IMR-90 (cell line): ENCODE data around the gene TMED6. TPM values are rescaled to one million over a fixed set of nuclear protein-coding genes. Genes with fewer than 3 reads are reported as not detected.

ENCODE experiments used
- ATAC-seq: fragments of 200-7000 bp; cut with Tn5 transposase; 2 replicates; pipeline ENCODE4 v1.9.1; 2020; ENCODE audit warnings: low read depth, mild to moderate bottlenecking, moderate library complexity
- BruUV-seq: library from RNA; stranded (reverse); fragments of 400-500 nt; replicated peaks from 2 replicates; lab custom pipeline; 2021; lab: Mats Ljungman, UMichigan
- CTCF ChIA-PET: fragments of 300-600 bp; formaldehyde crosslinking; extraction: SDS; loops from one replicate; lab custom pipeline; 2021; ENCODE audit warnings: antibody characterized with exemption; lab: Yijun Ruan, JAX
- POLR2A ChIA-PET: fragments of 300-600 bp; sonication (Branson Sonifier 250); formaldehyde crosslinking; loops from one replicate; lab custom pipeline; 2022; ENCODE audit warnings: antibody characterized with exemption; ENCODE audit not compliant: unreplicated experiment; lab: Charles Lee
- DNase-seq: peaks from one replicate; pipeline ENCODE4 v3.0.0; 2013
- H2AFZ ChIP-seq: replicated peaks from 2 replicates; pipeline ENCODE3; 2013; ENCODE audit warnings: low read length, mild to moderate bottlenecking; ENCODE audit not compliant: poor library complexity
- H2AK5ac ChIP-seq: 2 replicates; pipeline ENCODE4 v1.6.1; 2013; ENCODE audit warnings: low read depth, low read length, inconsistent platforms
- H2AK9ac ChIP-seq: replicated peaks from 2 replicates; pipeline ENCODE3; 2013; ENCODE audit warnings: mild to moderate bottlenecking, low read depth, low read length, moderate library complexity; ENCODE audit not compliant: poor library complexity
- H2BK120ac ChIP-seq: 2 replicates; pipeline ENCODE4 v1.6.1; 2013; ENCODE audit warnings: low read depth, low read length, inconsistent platforms
- H2BK15ac ChIP-seq: 3 replicates; pipeline ENCODE4 v1.6.1; 2013; ENCODE audit warnings: low read depth, low read length, inconsistent platforms
- H2BK20ac ChIP-seq: 2 replicates; pipeline ENCODE4 v1.6.1; 2013; ENCODE audit warnings: low read depth, mild to moderate bottlenecking, inconsistent platforms, low read length, moderate library complexity
- H2BK5ac ChIP-seq: 2 replicates; pipeline ENCODE4 v1.6.1; 2013; ENCODE audit warnings: mild to moderate bottlenecking, low read depth, low read length, inconsistent platforms; ENCODE audit not compliant: poor library complexity, severe bottlenecking
- H3K14ac ChIP-seq: replicated peaks from 2 replicates; pipeline ENCODE4 v1.6.1; 2013; ENCODE audit warnings: low read depth, low read length, inconsistent platforms
- H3K18ac ChIP-seq: 2 replicates; pipeline ENCODE4 v1.6.1; 2013; ENCODE audit warnings: low read depth, low read length, control low read depth
- H3K23ac ChIP-seq: 2 replicates; pipeline ENCODE4 v1.6.1; 2013; ENCODE audit warnings: low read depth, low read length, inconsistent platforms
- H3K27ac ChIP-seq: 2 replicates; pipeline ENCODE4 v1.5.1; 2013; ENCODE audit warnings: mild to moderate bottlenecking, control low read depth, low read length; ENCODE audit not compliant: insufficient read depth
- H3K27me3 ChIP-seq: 2 replicates; pipeline ENCODE4 v1.6.1; 2013; ENCODE audit warnings: low read length; ENCODE audit not compliant: control insufficient read depth, insufficient read depth
- H3K36me3 ChIP-seq: 2 replicates; pipeline ENCODE4 v1.6.1; 2013; ENCODE audit warnings: low read length, mixed read lengths; ENCODE audit not compliant: control insufficient read depth, insufficient read depth
- H3K4ac ChIP-seq: 2 replicates; pipeline ENCODE4 v1.6.1; 2013; ENCODE audit warnings: low read depth, low read length, inconsistent platforms
- H3K4me1 ChIP-seq: 2 replicates; pipeline ENCODE4 v1.6.1; 2013; ENCODE audit warnings: low read length, mixed read lengths; ENCODE audit not compliant: control insufficient read depth, insufficient read depth
- H3K4me2 ChIP-seq: 2 replicates; pipeline ENCODE4 v1.6.1; 2013; ENCODE audit warnings: low read depth, mild to moderate bottlenecking, control low read depth, low read length, moderate library complexity
- H3K4me3 ChIP-seq: 2 replicates; pipeline ENCODE4 v1.5.1; 2013; ENCODE audit warnings: low read depth, mild to moderate bottlenecking, control low read depth, low read length, moderate library complexity; ENCODE audit not compliant: insufficient read depth
- H3K56ac ChIP-seq: 2 replicates; pipeline ENCODE4 v1.6.1; 2013; ENCODE audit warnings: low read length, inconsistent platforms; ENCODE audit not compliant: insufficient read depth; ENCODE audit errors: extremely low read depth
- H3K79me1 ChIP-seq, 2 experiments: 2 replicates each; pipeline ENCODE4 v1.6.1; 2013; ENCODE audit warnings: low read length in 2 of 2, inconsistent platforms in 1 of 2, low read depth in 1 of 2
- H3K9ac ChIP-seq: 2 replicates; pipeline ENCODE4 v1.6.1; 2013; ENCODE audit warnings: low read depth, low read length, control low read depth
- H3K9me1 ChIP-seq: 2 replicates; pipeline ENCODE4 v1.6.1; 2013; ENCODE audit warnings: low read length, inconsistent platforms; ENCODE audit not compliant: insufficient read depth
- H3K9me3 ChIP-seq: 2 replicates; pipeline ENCODE4 v1.6.1; 2013; ENCODE audit warnings: low read length; ENCODE audit not compliant: control insufficient read depth, insufficient read depth
- H4K20me1 ChIP-seq: 2 replicates; pipeline ENCODE4 v1.6.1; 2013; ENCODE audit warnings: low read length, inconsistent platforms; ENCODE audit not compliant: insufficient read depth
- H4K5ac ChIP-seq: 2 replicates; pipeline ENCODE4 v1.6.1; 2013; ENCODE audit warnings: mild to moderate bottlenecking, low read depth, low read length, control low read depth
- H4K8ac ChIP-seq, 2 experiments: 2 replicates each; pipeline ENCODE4 v1.6.1; 2013; ENCODE audit warnings: low read depth in 2 of 2, low read length in 2 of 2, control low read depth in 1 of 2, inconsistent platforms in 1 of 2
- H4K91ac ChIP-seq: 2 replicates; pipeline ENCODE4 v1.6.1; 2013; ENCODE audit warnings: low read depth, low read length, inconsistent platforms; ENCODE audit not compliant: insufficient read depth
- BHLHE40 ChIP-seq: fragments of 150-350 bp; IDR thresholded peaks from 2 replicates; pipeline ENCODE4 v1.6.1; 2016; ENCODE audit warnings: mild to moderate bottlenecking, low read depth, low read length
- CEBPB ChIP-seq: IDR thresholded peaks from 2 replicates; pipeline ENCODE4 v1.6.1; 2012; ENCODE audit warnings: low read depth, low read length, improper control_type of control experiment
- CHD1 ChIP-seq: IDR thresholded peaks from 2 replicates; pipeline ENCODE4 v1.6.1; 2012; ENCODE audit warnings: low read depth, low read length, improper control_type of control experiment
- CTCF ChIP-seq: conservative IDR thresholded peaks from 2 replicates; pipeline ENCODE4 v1.5.1; 2012; ENCODE audit warnings: mild to moderate bottlenecking, low read depth, low read length, improper control_type of control experiment
- FOS ChIP-seq: fragments of 150-350 bp; IDR thresholded peaks from 2 replicates; pipeline ENCODE4 v1.6.1; 2016; ENCODE audit warnings: low read depth, low read length
- RFX5 ChIP-seq: IDR thresholded peaks from 2 replicates; pipeline ENCODE4 v1.8.0; 2012; ENCODE audit warnings: low read depth, mild to moderate bottlenecking, low read length, moderate library complexity
- WGBS, 2 experiments: methylation state at CpG; one replicate each; pipeline versions ENCODE4 v1.1.5 to v1.1.7; 2013; ENCODE audit warnings: missing lambda C conversion rate in 2 of 2; ENCODE audit not compliant: insufficient read length in 1 of 2; ENCODE audit errors: extremely low coverage in 2 of 2; 5-methylcytosine and 5-hydroxymethylcytosine counted together
- dilution Hi-C: fragments of 300-500 bp; cut with HindIII; formaldehyde crosslinking; loops from one replicate; pipeline ENCODE4 v1.14.3; 2018; ENCODE audit warnings: low sequenced_read_pairs; ENCODE audit not compliant: unreplicated experiment
- in situ Hi-C: fragments of 300-500 bp; cut with MboI; formaldehyde crosslinking; loops from 3 replicates; pipeline ENCODE4 v1.14.3; 2019; ENCODE audit warnings: low sequenced_read_pairs, inconsistent platforms, mixed read lengths
- intact Hi-C: fragments of 100-400 bp; cut with micrococcal nuclease; formaldehyde crosslinking; loops from 2 replicates; pipeline ENCODE4 v1.10.0; 2022
- polyA plus RNA-seq, 3 experiments: library from polyadenylated mRNA; depleted of rRNA; stranded (reverse); fragments of >200 nt; gene quantifications; 2 replicates each; pipeline ENCODE4 v1.2.3, GENCODE V29; 2012; ENCODE audit warnings: low replicate concordance in 1 of 3
- total RNA-seq: library from RNA; depleted of rRNA; stranded (reverse); fragments of >200 nt; gene quantifications from 2 replicates; pipeline ENCODE4 v1.2.3, GENCODE V29; 2012

TMED6 gene
- total and polyA plus RNA-seq, 2 of the 4 experiments (the other 2 are of a cell fraction): 0.10 TPM; not detected in 1

- Histone ChIP-seq H2AFZ (no peak overlapping the region), H2AK9ac (no peak overlapping the region), H3K4me3 (no peak overlapping the region), H3K14ac (no peak overlapping the region), H2BK5ac (no peak overlapping the region), H3K9me3 (no peaks in the 10 kb centered on the region), H4K91ac (no peak overlapping the region), H4K8ac (no peak overlapping the region), H3K56ac (no peak overlapping the region), H3K36me3 (no peaks in the 10 kb centered on the region), H2BK15ac (no peak overlapping the region), H3K23ac (no peak overlapping the region), H3K9me1 (peaks cover 6% of the 10 kb centered on the region; the same call in 1 of the 2 replicates), H4K20me1 (peaks cover 5% of the 10 kb centered on the region; the same call in 1 of the 2 replicates), H3K18ac (no peak overlapping the region), H2BK20ac (no peak overlapping the region), H4K5ac (no peak overlapping the region), H3K4ac (no peak overlapping the region), H3K79me1 (peaks cover 0 to 13% of the 10 kb centered on the region in 2 experiments; a peak in 1 of 4 replicates), H3K4me2 (no peak overlapping the region), H3K27ac (no peak overlapping the region), H3K9ac (no peak overlapping the region), H3K4me1 (peaks cover 10% of the 10 kb centered on the region), H3K27me3 (no peaks in the 10 kb centered on the region; the same call in 1 of the 2 replicates), H2BK120ac (no peak overlapping the region), H2AK5ac (no peak overlapping the region)
- intact Hi-C loops (no loop called here), dilution Hi-C loops (no loop called here), in situ Hi-C loops (loop anchor here (10.0 kb wide), 1 partner anchor 291 kb away; no protein-coding TSS in a partner anchor)
- TF ChIP-seq BHLHE40 (no peak), CTCF (no peak), FOS (no peak), CEBPB (no peak), RFX5 (no peak), CHD1 (no peak)
- BruUV-seq: no TSS peak
- no peak for ATAC-seq
- DNase-seq: peak; percentile 37
- POLR2A ChIA-PET: no interaction called here
- 45% methylated on average over 2 of the region's 10 CpGs; no CpG with 5 or more reads in 1 of the 2 experiments for WGBS, 2 experiments
- CTCF ChIA-PET: interaction anchor here (0.8 to 1.8 kb wide), 2 partner anchors 13 to 15 kb away, joined by 3 to 8 read pairs; no protein-coding TSS in a partner anchor
Measured at GRCh38 chr16:69393898-69394849, 42.6 kb upstream of the TMED6 start.
